ENCODE data around the gene SLC34A3. TPM values are rescaled to one million over a fixed set of nuclear protein-coding genes. Genes with fewer than 3 reads are reported as not detected.

SLC34A3 gene
- total RNA-seq, 1 experiment from 2014 or later = not detected

DNA sequence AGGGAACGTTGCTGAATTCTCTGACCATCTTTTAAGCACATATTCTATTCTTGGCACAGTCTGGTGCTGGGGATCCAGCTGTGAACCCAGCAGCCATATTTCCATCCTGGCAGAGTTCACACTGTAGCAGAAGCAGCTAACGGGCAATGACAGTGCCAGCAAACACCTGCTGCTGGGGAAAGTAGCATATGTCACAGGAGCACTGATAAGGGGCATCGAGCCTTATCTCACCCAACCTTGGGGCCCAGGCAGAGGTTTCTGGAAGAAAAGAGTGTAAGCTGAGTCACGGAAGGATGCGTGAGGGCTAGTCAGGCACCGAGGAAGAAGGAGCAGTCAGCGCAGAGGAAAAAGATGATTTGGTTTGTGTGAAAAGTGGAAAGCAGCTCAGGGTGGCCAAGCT is 24.1 kb upstream of the SLC34A3 start:
- Mint-ChIP-seq H3K36me3 (ENCODE audit: insufficient read depth, unreplicated experiment) (peaks cover 47% of the 10 kb centered on the region), H3K9me3 (ENCODE audit: unreplicated experiment) (no peaks in the 10 kb centered on the region), H3K27ac (ENCODE audit: low read depth, unreplicated experiment) (no peak overlapping the region), H3K27me3 (ENCODE audit: insufficient read depth, unreplicated experiment) (no peaks in the 10 kb centered on the region), H3K4me1 (ENCODE audit: insufficient read depth, unreplicated experiment) (peaks cover 16% of the 10 kb centered on the region), H3K4me3 (ENCODE audit: unreplicated experiment) (peak overlapping the region; percentile 88)
- TSS peak; percentile 71 for BruUV-seq (replicated peaks)
- ChIA-PET POLR2A (interaction anchor here (0.7 to 4.2 kb wide), 5 partner anchors 10 to 120 kb away, joined by 3 to 38 read pairs (median 13); partner anchors contain the start of genes MAN1B1 and TUBB4B), CTCF (interaction anchor here (0.6 to 3.8 kb wide), 6 partner anchors 10 to 238 kb away, joined by 3 to 9 read pairs (median 4); partner anchors contain the start of gene RNF224)
- intact Hi-C loops (cut with micrococcal nuclease) = no loop called here
- TF ChIP-seq CTCF (IDR thresholded peaks at IDR 0.05; ENCODE audit: unreplicated experiment) = no peak
- no peak for DNase-seq (ENCODE audit: unreplicated experiment)

DNA sequence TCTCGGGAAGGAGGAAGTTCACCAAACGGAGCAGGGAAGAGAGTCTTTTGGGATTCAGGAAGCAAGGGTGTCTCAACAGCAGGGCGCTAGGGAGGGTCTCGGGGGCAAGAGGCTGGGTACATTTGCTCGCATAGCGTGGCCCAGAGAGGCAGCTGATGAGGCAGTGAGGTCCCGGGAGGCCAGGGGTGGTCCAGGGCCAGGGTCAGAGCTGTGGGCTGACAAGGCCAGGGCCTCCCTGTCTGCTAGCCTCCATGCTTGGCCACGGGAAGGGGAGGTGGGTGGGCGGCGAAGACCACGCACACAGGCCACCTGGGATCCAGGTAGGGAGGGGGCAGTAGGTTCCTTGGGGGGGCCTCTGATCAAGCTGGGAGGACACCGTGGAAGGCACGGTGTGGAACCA is 19.2 kb upstream of the SLC34A3 start:
- peaks cover 43% of the 10 kb centered on the region for H3K36me3 Mint-ChIP-seq (ENCODE audit: insufficient read depth, unreplicated experiment)
- ChIA-PET CTCF (no interaction called here), POLR2A (interaction anchor here (1.0 to 1.6 kb wide), 2 partner anchors 11 to 1305 kb away, joined by 3 to 4 read pairs; no protein-coding TSS in a partner anchor)
- no TSS peak for BruUV-seq (replicated peaks)
- H3K4me3 Mint-ChIP-seq (ENCODE audit: unreplicated experiment) = no peak overlapping the region
- no peak for DNase-seq (ENCODE audit: unreplicated experiment)
- H3K27ac Mint-ChIP-seq (ENCODE audit: low read depth, unreplicated experiment) = no peak overlapping the region
- no peaks in the 10 kb centered on the region for H3K27me3 Mint-ChIP-seq (ENCODE audit: insufficient read depth, unreplicated experiment)
- no peaks in the 10 kb centered on the region for H3K9me3 Mint-ChIP-seq (ENCODE audit: unreplicated experiment)
- no peak for TF ChIP-seq CTCF (IDR thresholded peaks at IDR 0.05; ENCODE audit: unreplicated experiment)
- peaks cover 12% of the 10 kb centered on the region for H3K4me1 Mint-ChIP-seq (ENCODE audit: insufficient read depth, unreplicated experiment)
- intact Hi-C loops (cut with micrococcal nuclease) = no loop called here

DNA sequence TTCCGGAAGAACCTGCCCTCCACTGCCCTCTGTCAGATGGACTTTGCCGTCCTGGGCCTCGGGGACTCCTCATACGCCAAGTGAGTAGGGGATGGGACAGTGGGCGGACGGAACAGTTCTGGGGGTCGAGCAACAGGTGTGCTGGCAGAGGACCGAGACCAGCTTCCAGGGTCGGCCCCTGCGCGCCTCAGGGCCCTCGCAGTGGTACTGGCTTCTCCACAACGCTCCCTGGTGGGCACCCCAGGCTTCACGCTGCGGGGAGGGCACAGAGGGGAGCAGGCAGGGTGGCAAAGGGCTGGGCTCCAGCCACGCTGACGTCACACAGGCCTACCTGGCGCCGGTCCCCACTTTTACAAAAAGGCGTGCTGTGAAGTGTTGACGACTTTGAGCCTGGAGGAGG is 18.2 kb upstream of the SLC34A3 start:
- no peaks in the 10 kb centered on the region for H3K27me3 Mint-ChIP-seq (ENCODE audit: insufficient read depth, unreplicated experiment)
- POLR2A ChIA-PET = no interaction called here
- DNase-seq (ENCODE audit: unreplicated experiment) = no peak
- H3K4me3 Mint-ChIP-seq (ENCODE audit: unreplicated experiment) = no peak overlapping the region
- TF ChIP-seq CTCF (IDR thresholded peaks at IDR 0.05; ENCODE audit: unreplicated experiment) = no peak
- intact Hi-C loops (cut with micrococcal nuclease) = no loop called here
- H3K36me3 Mint-ChIP-seq (ENCODE audit: insufficient read depth, unreplicated experiment) = peaks cover 38% of the 10 kb centered on the region
- no TSS peak for BruUV-seq (replicated peaks)
- H3K4me1 Mint-ChIP-seq (ENCODE audit: insufficient read depth, unreplicated experiment) = peaks cover 7% of the 10 kb centered on the region
- no peak overlapping the region for H3K27ac Mint-ChIP-seq (ENCODE audit: low read depth, unreplicated experiment)
- no peaks in the 10 kb centered on the region for H3K9me3 Mint-ChIP-seq (ENCODE audit: unreplicated experiment)
- CTCF ChIA-PET = no interaction called here

GRCh38 chr9:137213160-137214060 is 17.3 kb upstream of the SLC34A3 start:
- ChIA-PET CTCF (no interaction called here), POLR2A (interaction anchor here (0.8 kb wide), 1 partner anchor 114 kb away, joined by 3 read pairs; no protein-coding TSS in a partner anchor)
- no peak for DNase-seq (ENCODE audit: unreplicated experiment)
- H3K9me3 Mint-ChIP-seq (ENCODE audit: unreplicated experiment) = no peaks in the 10 kb centered on the region
- H3K4me1 Mint-ChIP-seq (ENCODE audit: insufficient read depth, unreplicated experiment) = peaks cover 5% of the 10 kb centered on the region
- BruUV-seq (replicated peaks) = no TSS peak
- no peak overlapping the region for H3K4me3 Mint-ChIP-seq (ENCODE audit: unreplicated experiment)
- no peaks in the 10 kb centered on the region for H3K27me3 Mint-ChIP-seq (ENCODE audit: insufficient read depth, unreplicated experiment)
- peaks cover 29% of the 10 kb centered on the region for H3K36me3 Mint-ChIP-seq (ENCODE audit: insufficient read depth, unreplicated experiment)
- intact Hi-C loops (cut with micrococcal nuclease) = no loop called here
- peak; percentile 26 for TF ChIP-seq CTCF (IDR thresholded peaks at IDR 0.05; ENCODE audit: unreplicated experiment)
- H3K27ac Mint-ChIP-seq (ENCODE audit: low read depth, unreplicated experiment) = no peak overlapping the region

Data from MCF 10A (cell line).